DOHH2 (cell line): ENCODE results near the gene BICC1.

Experiments used
- H3F3A ChIP-seq: fragments of 200-600 bp; sonication (generic), shearing (Covaris generic); 2 replicates; pipeline ENCODE4 v1.6.0; 2016; ENCODE audit warnings: antibody characterized with exemption, mild to moderate bottlenecking; ENCODE audit not compliant: control insufficient read depth, insufficient read depth
- H3K27ac ChIP-seq: fragments of 200-600 bp; sonication (generic); 2 replicates; pipeline ENCODE4 v1.5.1; 2014; ENCODE audit warnings: low read depth, mild to moderate bottlenecking, low read length, moderate library complexity
- H3K27me3 ChIP-seq: fragments of 200-600 bp; sonication (generic); 2 replicates; pipeline ENCODE4 v1.6.1; 2014; ENCODE audit warnings: mild to moderate bottlenecking, low read length, mixed read lengths; ENCODE audit not compliant: control insufficient read depth
- H3K36me3 ChIP-seq: fragments of 200-600 bp; sonication (generic); 2 replicates; pipeline ENCODE4 v1.6.1; 2014; ENCODE audit warnings: mild to moderate bottlenecking, low read length, moderate library complexity, mixed read lengths; ENCODE audit not compliant: control insufficient read depth
- H3K4me1 ChIP-seq: fragments of 200-600 bp; sonication (generic); 2 replicates; pipeline ENCODE4 v1.6.1; 2014; ENCODE audit warnings: mild to moderate bottlenecking, low read length, mixed read lengths; ENCODE audit not compliant: control insufficient read depth
- H3K4me2 ChIP-seq: fragments of 200-600 bp; sonication (generic); 2 replicates; pipeline ENCODE4 v1.6.0; 2014; ENCODE audit warnings: mild to moderate bottlenecking, low read length, moderate library complexity
- H3K4me3 ChIP-seq: fragments of 200-600 bp; sonication (generic); 2 replicates; pipeline ENCODE4 v1.5.1; 2014; ENCODE audit warnings: mild to moderate bottlenecking, low read length, mixed read lengths
- H3K79me2 ChIP-seq: fragments of 200-600 bp; sonication (generic); 2 replicates; pipeline ENCODE4 v1.6.1; 2014; ENCODE audit warnings: mild to moderate bottlenecking, low read length, mixed read lengths; ENCODE audit not compliant: control insufficient read depth
- H3K9me2 ChIP-seq: fragments of 200-600 bp; sonication (generic); replicated peaks from 2 replicates; pipeline ENCODE4 v1.6.1; 2014; ENCODE audit warnings: mild to moderate bottlenecking, low read length, mixed read lengths; ENCODE audit not compliant: control insufficient read depth
- H3K9me3 ChIP-seq: fragments of 200-600 bp; sonication (generic); 2 replicates; pipeline ENCODE4 v1.6.1; 2014; ENCODE audit warnings: antibody characterized with exemption, low read length, mixed read lengths; ENCODE audit not compliant: control insufficient read depth, insufficient read depth
- H4K20me1 ChIP-seq: fragments of 200-600 bp; sonication (generic); 2 replicates; pipeline ENCODE4 v1.6.0; 2014; ENCODE audit warnings: low read depth, mild to moderate bottlenecking, antibody characterized with exemption, low read length, moderate library complexity; ENCODE audit not compliant: control insufficient read depth, insufficient read depth
- EZH2phosphoT487 ChIP-seq: fragments of 200-600 bp; sonication (generic); IDR thresholded peaks from 2 replicates; pipeline ENCODE4 v1.6.1; 2017; ENCODE audit warnings: borderline replicate concordance, mild to moderate bottlenecking, antibody characterized with exemption, low read length, moderate library complexity, mixed read lengths
- TF ChIP-seq, protein P1 (sequence below): fragments of 200-600 bp; sonication (generic); IDR thresholded peaks from one replicate; pipeline ENCODE4 v1.5.1; 2014; ENCODE audit warnings: antibody characterized with exemption, mild to moderate bottlenecking, low read depth, low read length; ENCODE audit not compliant: poor library complexity, severe bottlenecking

Gene BICC1

DNA sequence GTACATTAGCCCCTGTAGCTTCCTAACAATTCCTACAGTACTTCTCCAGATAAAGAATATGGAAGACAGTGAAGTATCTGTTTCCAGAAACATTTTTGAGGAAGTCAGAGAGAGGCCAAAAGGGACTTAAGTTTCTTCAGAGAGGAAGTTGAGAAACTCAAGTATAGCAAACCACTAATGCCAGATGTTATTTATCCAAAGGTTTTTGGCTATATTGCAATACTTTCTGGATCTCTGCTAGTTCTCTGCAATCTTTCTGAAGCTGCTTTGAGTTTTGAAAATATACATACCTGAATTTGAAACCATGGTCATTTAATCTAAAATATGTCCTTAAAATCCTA lies 64.7 kb downstream of the BICC1 start:
- Histone ChIP-seq H3K4me2 (no peak overlapping the region), H3K4me1 (no peaks in the 10 kb centered on the region), H3K9me2 (no peaks in the 10 kb centered on the region), H3K4me3 (no peak overlapping the region), H3K27ac (no peak overlapping the region), H3K79me2 (no peaks in the 10 kb centered on the region), H4K20me1 (no peaks in the 10 kb centered on the region), H3K36me3 (no peaks in the 10 kb centered on the region), H3F3A (no peaks in the 10 kb centered on the region), H3K27me3 (no peaks in the 10 kb centered on the region), H3K9me3 (no peaks in the 10 kb centered on the region)
- TF ChIP-seq, protein P1, sequence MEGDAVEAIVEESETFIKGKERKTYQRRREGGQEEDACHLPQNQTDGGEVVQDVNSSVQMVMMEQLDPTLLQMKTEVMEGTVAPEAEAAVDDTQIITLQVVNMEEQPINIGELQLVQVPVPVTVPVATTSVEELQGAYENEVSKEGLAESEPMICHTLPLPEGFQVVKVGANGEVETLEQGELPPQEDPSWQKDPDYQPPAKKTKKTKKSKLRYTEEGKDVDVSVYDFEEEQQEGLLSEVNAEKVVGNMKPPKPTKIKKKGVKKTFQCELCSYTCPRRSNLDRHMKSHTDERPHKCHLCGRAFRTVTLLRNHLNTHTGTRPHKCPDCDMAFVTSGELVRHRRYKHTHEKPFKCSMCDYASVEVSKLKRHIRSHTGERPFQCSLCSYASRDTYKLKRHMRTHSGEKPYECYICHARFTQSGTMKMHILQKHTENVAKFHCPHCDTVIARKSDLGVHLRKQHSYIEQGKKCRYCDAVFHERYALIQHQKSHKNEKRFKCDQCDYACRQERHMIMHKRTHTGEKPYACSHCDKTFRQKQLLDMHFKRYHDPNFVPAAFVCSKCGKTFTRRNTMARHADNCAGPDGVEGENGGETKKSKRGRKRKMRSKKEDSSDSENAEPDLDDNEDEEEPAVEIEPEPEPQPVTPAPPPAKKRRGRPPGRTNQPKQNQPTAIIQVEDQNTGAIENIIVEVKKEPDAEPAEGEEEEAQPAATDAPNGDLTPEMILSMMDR, result no peak
- TF ChIP-seq EZH2phosphoT487, result no peak

- no peaks in the 10 kb centered on the region for H3K9me2 ChIP-seq
- no peaks in the 10 kb centered on the region for H3K36me3 ChIP-seq
- H3K4me3 ChIP-seq, result no peak overlapping the region
- H3F3A ChIP-seq, result no peaks in the 10 kb centered on the region
- H3K4me1 ChIP-seq, result no peaks in the 10 kb centered on the region
- H3K9me3 ChIP-seq, result no peaks in the 10 kb centered on the region
- no peaks in the 10 kb centered on the region for H3K79me2 ChIP-seq
- H3K27ac ChIP-seq, result no peak overlapping the region
- H3K4me2 ChIP-seq, result no peak overlapping the region
- TF ChIP-seq, protein P1, result no peak
- TF ChIP-seq EZH2phosphoT487, result no peak
- no peaks in the 10 kb centered on the region for H4K20me1 ChIP-seq
- no peaks in the 10 kb centered on the region for H3K27me3 ChIP-seq
Measured at GRCh38 chr10:58578366-58578765, 65.7 kb downstream of the BICC1 start.

GRCh38 chr10:58579011-58579655 lies 66.5 kb downstream of the BICC1 start:
- Histone ChIP-seq H3K27ac (no peak overlapping the region), H3K27me3 (no peaks in the 10 kb centered on the region), H3K4me2 (no peak overlapping the region), H3K79me2 (no peaks in the 10 kb centered on the region), H3K9me2 (no peaks in the 10 kb centered on the region), H3K4me1 (no peaks in the 10 kb centered on the region), H3K9me3 (no peaks in the 10 kb centered on the region), H4K20me1 (no peaks in the 10 kb centered on the region), H3K4me3 (no peak overlapping the region), H3K36me3 (no peaks in the 10 kb centered on the region), H3F3A (no peaks in the 10 kb centered on the region)
- no peak for TF ChIP-seq EZH2phosphoT487
- TF ChIP-seq, protein P1, result no peak

GRCh38 chr10:58582045-58582444 lies 69.4 kb downstream of the BICC1 start:
- Histone ChIP-seq H3K4me1 (no peaks in the 10 kb centered on the region), H3K9me2 (no peaks in the 10 kb centered on the region), H3K4me2 (no peak overlapping the region), H3K36me3 (no peaks in the 10 kb centered on the region), H4K20me1 (no peaks in the 10 kb centered on the region), H3K4me3 (no peak overlapping the region), H3F3A (no peaks in the 10 kb centered on the region), H3K79me2 (no peaks in the 10 kb centered on the region), H3K9me3 (no peaks in the 10 kb centered on the region), H3K27me3 (no peaks in the 10 kb centered on the region), H3K27ac (no peak overlapping the region)
- TF ChIP-seq, protein P1, result no peak
- TF ChIP-seq EZH2phosphoT487, result no peak
